H9 (cell line): Measurements from ENCODE around the gene IL5. TPM values are rescaled to one million over a fixed set of nuclear protein-coding genes. Genes with fewer than 3 reads are reported as not detected.

Experiments used
- DNase-seq: peaks from one replicate; pipeline ENCODE4 v3.0.0-alpha.2; 2017
- H2AFZ ChIP-seq: one replicate; pipeline ENCODE4 v1.6.1; 2013; ENCODE audit warnings: mild to moderate bottlenecking, low read length, control low read depth, moderate library complexity
- H2AK5ac ChIP-seq: 2 replicates; pipeline ENCODE4 v1.6.1; 2013; ENCODE audit warnings: low read length, control low read depth, mixed read lengths; ENCODE audit not compliant: insufficient read length
- H2BK120ac ChIP-seq: one replicate; pipeline ENCODE4 v1.6.1; 2013; ENCODE audit warnings: low read depth, mild to moderate bottlenecking, low read length, control low read depth, inconsistent platforms; ENCODE audit not compliant: poor library complexity, severe bottlenecking
- H2BK12ac ChIP-seq: 2 replicates; pipeline ENCODE4 v1.6.1; 2013; ENCODE audit warnings: low read length, control low read depth, mixed read lengths, low read depth; ENCODE audit not compliant: insufficient read length
- H2BK15ac ChIP-seq: 2 replicates; pipeline ENCODE4 v1.6.1; 2013; ENCODE audit warnings: low read depth, low read length, control low read depth
- H2BK20ac ChIP-seq: one replicate; pipeline ENCODE4 v1.6.1; 2013; ENCODE audit warnings: low read depth, mild to moderate bottlenecking, low read length, control low read depth, inconsistent platforms; ENCODE audit not compliant: poor library complexity, severe bottlenecking
- H2BK5ac ChIP-seq: 2 replicates; pipeline ENCODE4 v1.6.1; 2013; ENCODE audit warnings: low read length, control low read depth, mixed read lengths; ENCODE audit not compliant: insufficient read length
- H3K14ac ChIP-seq: 2 replicates; pipeline ENCODE4 v1.6.1; 2013; ENCODE audit warnings: low read length, control low read depth; ENCODE audit not compliant: insufficient read depth
- H3K18ac ChIP-seq: 2 replicates; pipeline ENCODE4 v1.6.1; 2013; ENCODE audit warnings: low read depth, mild to moderate bottlenecking, mixed read lengths, low read length, control low read depth; ENCODE audit not compliant: insufficient read length
- H3K23ac ChIP-seq: 2 replicates; pipeline ENCODE4 v1.6.1; 2013; ENCODE audit warnings: low read length, control low read depth, mixed read lengths, low read depth; ENCODE audit not compliant: insufficient read length
- H3K23me2 ChIP-seq: 2 replicates; pipeline ENCODE4 v1.6.1; 2013; ENCODE audit warnings: low read depth, mild to moderate bottlenecking, mixed read lengths, low read length, control low read depth; ENCODE audit not compliant: insufficient read length, poor library complexity, severe bottlenecking
- H3K27ac ChIP-seq: 2 replicates; pipeline ENCODE4 v1.5.1; 2013; ENCODE audit warnings: low read length, control low read depth, mixed read lengths, low read depth; ENCODE audit not compliant: insufficient read length
- H3K27me3 ChIP-seq: 2 replicates; pipeline ENCODE4 v1.6.1; 2013; ENCODE audit warnings: low read length, control low read depth, inconsistent platforms; ENCODE audit not compliant: insufficient read depth
- H3K4ac ChIP-seq: 2 replicates; pipeline ENCODE4 v1.6.1; 2013; ENCODE audit warnings: low read depth, mild to moderate bottlenecking, control low read depth, inconsistent platforms, low read length, moderate library complexity
- H3K4me1 ChIP-seq: 2 replicates; pipeline ENCODE4 v1.6.1; 2013; ENCODE audit warnings: low read length, control low read depth, inconsistent platforms; ENCODE audit not compliant: insufficient read depth
- H3K4me2 ChIP-seq: 2 replicates; pipeline ENCODE4 v1.6.1; 2013; ENCODE audit warnings: low read length, control low read depth, mixed read lengths; ENCODE audit not compliant: insufficient read length, insufficient read depth
- H3K56ac ChIP-seq: 2 replicates; pipeline ENCODE4 v1.6.1; 2013; ENCODE audit warnings: low read depth, mild to moderate bottlenecking, mixed read lengths, low read length, control low read depth; ENCODE audit not compliant: insufficient read length
- H3K79me1 ChIP-seq: 2 replicates; pipeline ENCODE4 v1.6.1; 2013; ENCODE audit warnings: low read depth, mild to moderate bottlenecking, moderate library complexity, low read length, control low read depth, inconsistent platforms; ENCODE audit not compliant: insufficient read depth, poor library complexity, severe bottlenecking
- H3K79me2 ChIP-seq: 2 replicates; pipeline ENCODE4 v1.6.1; 2013; ENCODE audit warnings: low read length, control low read depth, inconsistent platforms; ENCODE audit not compliant: insufficient read depth
- H3K9ac ChIP-seq: 2 replicates; pipeline ENCODE4 v1.6.1; 2013; ENCODE audit warnings: low read length, control low read depth, mixed read lengths; ENCODE audit not compliant: insufficient read length; ENCODE audit errors: extremely low read depth
- H3K9me3 ChIP-seq: one replicate; pipeline ENCODE4 v1.6.1; 2013; ENCODE audit warnings: low read depth, low read length, inconsistent platforms; ENCODE audit not compliant: control insufficient read depth
- H3T11ph ChIP-seq: one replicate; pipeline ENCODE4 v1.6.1; 2013; ENCODE audit warnings: mild to moderate bottlenecking, low read length, control low read depth, inconsistent platforms
- H4K20me1 ChIP-seq: one replicate; pipeline ENCODE4 v1.6.1; 2013; ENCODE audit not compliant: control insufficient read depth, insufficient read length, insufficient read depth
- H4K5ac ChIP-seq: 2 replicates; pipeline ENCODE4 v1.6.1; 2013; ENCODE audit warnings: low read depth, mild to moderate bottlenecking, mixed read lengths, low read length, control low read depth; ENCODE audit not compliant: insufficient read length
- H4K8ac ChIP-seq: replicated peaks from 2 replicates; pipeline ENCODE4 v1.6.1; 2013; ENCODE audit warnings: low read length, control low read depth, mixed read lengths, low read depth; ENCODE audit not compliant: insufficient read length
- H4K91ac ChIP-seq: 2 replicates; pipeline ENCODE4 v1.6.1; 2013; ENCODE audit warnings: low read depth, mild to moderate bottlenecking, moderate library complexity, mixed read lengths, low read length, control low read depth; ENCODE audit not compliant: insufficient read length
- H3K27ac Mint-ChIP-seq, 3 experiments: 2 replicates in 2 of 3; 3 replicates in 1 of 3; pipeline ENCODE4 v1.8.0; 2020 to 2021; ENCODE audit warnings: mixed read lengths in 3 of 3, mild to moderate bottlenecking in 1 of 3, moderate library complexity in 1 of 3
- H3K27me3 Mint-ChIP-seq: 2 replicates; pipeline ENCODE4 v1.8.0; 2021; ENCODE audit warnings: low read depth, mild to moderate bottlenecking, moderate library complexity, mixed read lengths
- H3K36me3 Mint-ChIP-seq, 3 experiments: 2 replicates in 2 of 3; 3 replicates in 1 of 3; pipeline ENCODE4 v1.8.0; 2020 to 2021; ENCODE audit warnings: low read depth in 3 of 3, mixed read lengths in 3 of 3; ENCODE audit not compliant: insufficient read depth in 1 of 3
- H3K4me1 Mint-ChIP-seq, 2 experiments: 2 replicates each; pipeline ENCODE4 v1.8.0; 2020; ENCODE audit warnings: mixed read lengths in 2 of 2
- H3K4me3 Mint-ChIP-seq, 2 experiments: 2 replicates in 1 of 2; 3 replicates in 1 of 2; pipeline ENCODE4 v1.8.0; 2020 to 2021; ENCODE audit warnings: mild to moderate bottlenecking in 2 of 2, mixed read lengths in 2 of 2, moderate library complexity in 1 of 2
- H3K9me3 Mint-ChIP-seq, 2 experiments: 2 replicates in 1 of 2; 3 replicates in 1 of 2; pipeline ENCODE4 v1.8.0; 2020; ENCODE audit warnings: mild to moderate bottlenecking in 2 of 2, mixed read lengths in 2 of 2, moderate library complexity in 1 of 2
- WGBS: extraction: QIAGEN DNeasy Blood & Tissue Kit; methylation state at CpG from one replicate; pipeline ENCODE4 v1.1.7; 2013; ENCODE audit warnings: missing lambda C conversion rate, low lambda C conversion rate, mixed read lengths; ENCODE audit not compliant: insufficient read length; ENCODE audit errors: extremely low coverage; 5-methylcytosine and 5-hydroxymethylcytosine counted together
- total RNA-seq: library from RNA; stranded (reverse); gene quantifications from 2 replicates; pipeline ENCODE4 v1.2.1, GENCODE V29; 2021
- TF ChIP-seq, protein P1 (sequence below): fragments of 200-600 bp; sonication (generic); conservative IDR thresholded peaks from 3 replicates; pipeline ENCODE4 v1.8.0; 2021; ENCODE audit warnings: antibody characterized with exemption, mild to moderate bottlenecking

The IL5 gene
- total RNA-seq, 1 experiment from 2014 or later = not detected

DNA sequence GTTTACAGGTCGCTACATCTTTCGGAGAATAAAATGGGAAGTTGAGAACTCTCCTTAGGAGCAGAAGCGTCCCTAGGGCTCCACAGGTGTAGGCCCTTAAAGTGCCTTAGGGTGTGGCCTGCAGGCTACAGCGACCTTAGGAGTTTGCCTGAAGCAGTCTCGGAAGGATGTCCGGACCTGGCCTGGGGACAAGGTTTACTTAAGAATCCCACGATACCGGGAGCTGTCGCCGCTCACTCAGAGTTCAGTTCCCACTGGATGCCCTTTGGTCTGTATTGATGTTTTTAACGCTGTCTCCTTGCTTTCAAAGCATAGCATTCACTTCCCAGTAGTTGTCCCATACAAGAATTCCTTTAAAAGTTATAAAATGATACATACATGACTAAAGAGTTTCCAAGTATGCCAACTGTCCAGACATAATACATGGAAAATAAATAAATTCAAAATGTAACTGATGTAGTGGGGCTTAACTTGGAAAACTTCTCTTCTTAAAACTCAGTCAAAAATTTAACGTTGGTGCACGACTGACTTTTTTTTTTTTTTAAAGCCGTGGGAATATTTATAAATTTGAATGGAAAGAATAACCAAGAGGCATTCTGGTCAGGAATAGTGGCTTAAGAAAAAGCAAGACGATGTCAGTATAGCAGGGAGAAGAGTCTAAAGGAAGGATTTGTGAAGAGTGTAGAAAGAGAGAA is 14.3 kb upstream of the IL5 start:
- TF ChIP-seq, protein P1, sequence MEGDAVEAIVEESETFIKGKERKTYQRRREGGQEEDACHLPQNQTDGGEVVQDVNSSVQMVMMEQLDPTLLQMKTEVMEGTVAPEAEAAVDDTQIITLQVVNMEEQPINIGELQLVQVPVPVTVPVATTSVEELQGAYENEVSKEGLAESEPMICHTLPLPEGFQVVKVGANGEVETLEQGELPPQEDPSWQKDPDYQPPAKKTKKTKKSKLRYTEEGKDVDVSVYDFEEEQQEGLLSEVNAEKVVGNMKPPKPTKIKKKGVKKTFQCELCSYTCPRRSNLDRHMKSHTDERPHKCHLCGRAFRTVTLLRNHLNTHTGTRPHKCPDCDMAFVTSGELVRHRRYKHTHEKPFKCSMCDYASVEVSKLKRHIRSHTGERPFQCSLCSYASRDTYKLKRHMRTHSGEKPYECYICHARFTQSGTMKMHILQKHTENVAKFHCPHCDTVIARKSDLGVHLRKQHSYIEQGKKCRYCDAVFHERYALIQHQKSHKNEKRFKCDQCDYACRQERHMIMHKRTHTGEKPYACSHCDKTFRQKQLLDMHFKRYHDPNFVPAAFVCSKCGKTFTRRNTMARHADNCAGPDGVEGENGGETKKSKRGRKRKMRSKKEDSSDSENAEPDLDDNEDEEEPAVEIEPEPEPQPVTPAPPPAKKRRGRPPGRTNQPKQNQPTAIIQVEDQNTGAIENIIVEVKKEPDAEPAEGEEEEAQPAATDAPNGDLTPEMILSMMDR = no peak
- Histone ChIP-seq H3K14ac (no peak overlapping the region), H2BK5ac (no peak overlapping the region), H3K27me3 (no peaks in the 10 kb centered on the region), H4K5ac (no peak overlapping the region), H3K4me2 (peak overlapping the region; percentile 71), H4K8ac (no peak overlapping the region), H3K23me2 (peaks cover 9% of the 10 kb centered on the region), H3K18ac (no peak overlapping the region), H3K4me1 (no peaks in the 10 kb centered on the region), H2AFZ (peak overlapping the region; percentile 9), H3K9ac (peak overlapping the region; percentile 74), H4K20me1 (no peaks in the 10 kb centered on the region), H3K27ac (no peak overlapping the region), H2BK120ac (no peak overlapping the region), H3T11ph (no peak overlapping the region), H2BK15ac (no peak overlapping the region), H3K79me2 (0 out of 2 replicates have a peak, but pooled peaks cover 2% of the 10 kb centered on the region), H2AK5ac (no peak overlapping the region), H3K4ac (no peak overlapping the region), H3K9me3 (no peaks in the 10 kb centered on the region), H2BK12ac (no peak overlapping the region), H2BK20ac (no peak overlapping the region), H3K56ac (no peak overlapping the region), H3K23ac (no peak overlapping the region), H4K91ac (no peak overlapping the region), H3K79me1 (peaks cover 3% of the 10 kb centered on the region)
- H3K9me3 Mint-ChIP-seq = no peaks in the 10 kb centered on the region; a peak in 1 of 5 replicates
- peak; percentile 63 for DNase-seq
- H3K4me3 Mint-ChIP-seq = peak overlapping the region; percentile 87 to 93
- peaks cover 12 to 16% of the 10 kb centered on the region in 2 experiments for H3K4me1 Mint-ChIP-seq
- H3K36me3 Mint-ChIP-seq = peaks cover 0 to 5% (median 0%) of the 10 kb centered on the region in 3 experiments; a peak in 3 of 7 replicates
- 100% methylated on average over 1 of the region's 15 CpGs for WGBS
- peak overlapping the region in 2 of 3 experiments; percentile 9 to 98; a peak in 4 of 7 replicates for H3K27ac Mint-ChIP-seq
- peaks cover 2% of the 10 kb centered on the region for H3K27me3 Mint-ChIP-seq
